ENCODE data around the gene TCAIM. TPM values are rescaled to one million over a fixed set of nuclear protein-coding genes. Genes with fewer than 3 reads are reported as not detected.

TCAIM gene
- total RNA-seq, 1 experiment from 2014 or later, result 24.9 TPM

- no peak overlapping the region for H3K4me3 Mint-ChIP-seq (ENCODE audit: low read depth, unreplicated experiment)
- no peaks in the 10 kb centered on the region for H3K9me3 Mint-ChIP-seq (ENCODE audit: low read depth, unreplicated experiment)
- intact Hi-C loops (cut with micrococcal nuclease; ENCODE audit: unreplicated experiment), result no loop called here
- no peaks in the 10 kb centered on the region for H3K4me1 Mint-ChIP-seq (ENCODE audit: low read depth, unreplicated experiment)
- no peaks in the 10 kb centered on the region for H3K27me3 Mint-ChIP-seq (ENCODE audit: unreplicated experiment)
- DNase-seq, result no peak
- H3K36me3 Mint-ChIP-seq (ENCODE audit: insufficient read depth, unreplicated experiment), result no peaks in the 10 kb centered on the region
- BruUV-seq (replicated peaks), result no TSS peak
- H3K27ac Mint-ChIP-seq (ENCODE audit: unreplicated experiment), result no peak overlapping the region
- CTCF ChIA-PET, result interaction anchor here (0.5 kb wide), 1 partner anchor 57 kb away, joined by 5 read pairs; no protein-coding TSS in a partner anchor
- TF ChIP-seq CTCF (IDR thresholded peaks at IDR 0.05; ENCODE audit: unreplicated experiment), result no peak
Measured at GRCh38 chr3:44409640-44410410, 71.3 kb downstream of the TCAIM start.

DNA sequence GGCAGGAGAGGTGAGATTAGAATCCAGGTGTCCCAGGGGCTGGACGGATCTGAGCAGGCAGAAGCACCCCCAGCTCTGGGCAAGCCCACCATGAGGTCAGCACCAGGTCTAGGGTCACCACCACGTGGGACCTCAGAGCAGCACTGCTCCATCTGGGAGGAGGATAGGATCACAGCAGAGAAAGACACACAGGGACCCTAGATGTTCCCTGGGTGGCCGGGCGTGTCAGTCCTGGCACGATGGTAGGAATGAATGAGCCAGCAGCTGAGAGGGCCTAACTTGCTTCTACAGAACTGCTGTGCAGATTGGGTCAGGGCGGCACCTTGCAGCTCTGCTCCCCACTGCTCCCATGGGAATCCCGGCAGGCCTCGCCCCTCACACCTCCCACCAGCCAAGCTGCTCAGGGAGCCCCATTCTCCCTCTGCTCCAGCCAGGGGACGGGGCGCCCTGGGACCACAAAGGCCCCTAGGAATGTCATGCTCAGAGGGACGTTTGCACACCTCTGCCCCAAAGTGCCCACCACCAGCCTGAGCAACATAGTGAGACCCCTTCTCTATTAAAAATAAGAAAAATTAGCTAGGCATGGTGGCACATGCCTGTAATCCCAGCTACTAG, 72.6 kb downstream of the TCAIM start:
- CTCF ChIA-PET, result interaction anchor here (0.6 kb wide), 1 partner anchor 1043 kb away, joined by 3 read pairs; no protein-coding TSS in a partner anchor
- no peaks in the 10 kb centered on the region for H3K9me3 Mint-ChIP-seq (ENCODE audit: low read depth, unreplicated experiment)
- DNase-seq, result no peak

DNA sequence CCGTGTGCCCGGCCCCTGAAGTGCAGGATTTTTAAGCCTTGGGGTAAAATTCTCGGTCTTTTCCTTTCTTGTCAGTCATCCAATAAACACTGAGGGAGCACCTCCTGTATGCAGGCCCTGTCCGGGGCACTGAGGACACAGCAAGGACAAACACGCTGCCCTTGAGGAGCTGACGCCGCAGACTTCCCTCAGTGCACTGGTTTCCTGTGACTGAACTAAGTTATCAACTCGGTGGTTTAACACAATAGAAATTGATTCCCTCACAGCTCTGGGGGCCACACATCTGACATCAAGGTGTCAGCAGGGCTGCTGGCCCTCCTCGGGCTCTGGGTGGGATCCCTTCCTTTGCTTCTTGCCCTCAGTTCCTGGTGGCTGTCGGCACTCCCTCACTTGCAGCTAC, 73.8 kb downstream of the TCAIM start:
- Mint-ChIP-seq H3K27me3 (ENCODE audit: unreplicated experiment) (no peaks in the 10 kb centered on the region), H3K4me1 (ENCODE audit: low read depth, unreplicated experiment) (no peaks in the 10 kb centered on the region), H3K36me3 (ENCODE audit: insufficient read depth, unreplicated experiment) (no peaks in the 10 kb centered on the region), H3K27ac (ENCODE audit: unreplicated experiment) (no peak overlapping the region), H3K9me3 (ENCODE audit: low read depth, unreplicated experiment) (peaks cover 4% of the 10 kb centered on the region), H3K4me3 (ENCODE audit: low read depth, unreplicated experiment) (no peak overlapping the region)
- BruUV-seq (replicated peaks), result no TSS peak
- CTCF ChIA-PET, result no interaction called here
- intact Hi-C loops (cut with micrococcal nuclease; ENCODE audit: unreplicated experiment), result no loop called here
- DNase-seq, result no peak
- no peak for TF ChIP-seq CTCF (IDR thresholded peaks at IDR 0.05; ENCODE audit: unreplicated experiment)

More for the DNA sequence above, 72.6 kb downstream of the TCAIM start:
- no peaks in the 10 kb centered on the region for H3K36me3 Mint-ChIP-seq (ENCODE audit: insufficient read depth, unreplicated experiment)
- BruUV-seq (replicated peaks), result no TSS peak
- H3K27me3 Mint-ChIP-seq (ENCODE audit: unreplicated experiment), result no peaks in the 10 kb centered on the region
- no peak for TF ChIP-seq CTCF (IDR thresholded peaks at IDR 0.05; ENCODE audit: unreplicated experiment)
- intact Hi-C loops (cut with micrococcal nuclease; ENCODE audit: unreplicated experiment), result no loop called here
- H3K27ac Mint-ChIP-seq (ENCODE audit: unreplicated experiment), result no peak overlapping the region
- H3K4me3 Mint-ChIP-seq (ENCODE audit: low read depth, unreplicated experiment), result no peak overlapping the region
- H3K4me1 Mint-ChIP-seq (ENCODE audit: low read depth, unreplicated experiment), result no peaks in the 10 kb centered on the region

DNA sequence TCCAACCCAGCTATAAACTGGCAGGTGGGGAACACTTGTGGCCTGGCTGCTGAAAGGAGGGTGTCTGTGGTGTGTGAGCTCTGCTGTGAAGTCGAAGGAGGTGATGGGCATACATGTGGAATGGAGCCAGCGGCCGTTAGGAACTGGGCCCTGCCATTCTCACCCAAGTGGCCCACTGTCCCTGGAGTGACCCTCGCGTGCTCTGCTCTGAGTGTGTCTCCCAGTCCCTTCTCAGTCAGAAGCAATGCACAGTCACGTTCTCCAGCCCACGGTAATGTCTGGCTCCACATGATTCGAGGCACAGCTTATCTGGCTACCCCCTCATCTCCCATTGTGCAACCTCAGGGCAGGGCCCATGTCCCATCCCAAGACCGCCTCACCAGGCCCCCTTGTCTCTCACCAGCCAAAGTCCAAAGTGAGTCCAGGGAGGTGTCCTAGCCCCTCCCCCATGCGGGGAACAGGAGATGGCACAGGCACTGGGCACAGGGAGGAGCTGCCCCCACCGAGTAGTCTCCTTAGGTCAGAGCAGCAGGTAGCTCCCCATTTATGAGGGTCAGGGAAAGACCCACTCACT, 76.0 kb downstream of the TCAIM start:
- no peak overlapping the region for H3K4me3 Mint-ChIP-seq (ENCODE audit: low read depth, unreplicated experiment)
- no peak for TF ChIP-seq CTCF (IDR thresholded peaks at IDR 0.05; ENCODE audit: unreplicated experiment)
- H3K36me3 Mint-ChIP-seq (ENCODE audit: insufficient read depth, unreplicated experiment), result no peaks in the 10 kb centered on the region
- CTCF ChIA-PET, result no interaction called here
- DNase-seq, result no peak
- no peaks in the 10 kb centered on the region for H3K27me3 Mint-ChIP-seq (ENCODE audit: unreplicated experiment)
- BruUV-seq (replicated peaks), result no TSS peak
- peaks cover 4% of the 10 kb centered on the region for H3K9me3 Mint-ChIP-seq (ENCODE audit: low read depth, unreplicated experiment)
- intact Hi-C loops (cut with micrococcal nuclease; ENCODE audit: unreplicated experiment), result no loop called here
- no peaks in the 10 kb centered on the region for H3K4me1 Mint-ChIP-seq (ENCODE audit: low read depth, unreplicated experiment)
- H3K27ac Mint-ChIP-seq (ENCODE audit: unreplicated experiment), result no peak overlapping the region

Data from Calu3 (cell line).